Frontal cortex (tissue), 4 donors: ENCODE data around the gene STON2. TPM values are rescaled to one million over a fixed set of nuclear protein-coding genes. Genes with fewer than 3 reads are reported as not detected.

Experiments used
- DNase-seq, 2 donors: peaks; one replicate each; pipeline ENCODE4 v3.0.0; 2012; ENCODE audit warnings: low spot score in 2 of 2
- FAIRE-seq: peaks from 2 replicates; lab custom pipeline; 2012; peaks lifted over from hg19 to GRCh38; lab: Jason Lieb, UNC
- total RNA-seq: library from RNA; depleted of rRNA; stranded (reverse); fragments of >200 nt; gene quantifications from one replicate; pipeline ENCODE4 v1.2.3, GENCODE V29; 2014
- donor health status: control.
- donor health status: control.
- donor health status: control.

Gene STON2
- total RNA-seq, 1 donor from 2014 or later = 19.2 TPM

DNA sequence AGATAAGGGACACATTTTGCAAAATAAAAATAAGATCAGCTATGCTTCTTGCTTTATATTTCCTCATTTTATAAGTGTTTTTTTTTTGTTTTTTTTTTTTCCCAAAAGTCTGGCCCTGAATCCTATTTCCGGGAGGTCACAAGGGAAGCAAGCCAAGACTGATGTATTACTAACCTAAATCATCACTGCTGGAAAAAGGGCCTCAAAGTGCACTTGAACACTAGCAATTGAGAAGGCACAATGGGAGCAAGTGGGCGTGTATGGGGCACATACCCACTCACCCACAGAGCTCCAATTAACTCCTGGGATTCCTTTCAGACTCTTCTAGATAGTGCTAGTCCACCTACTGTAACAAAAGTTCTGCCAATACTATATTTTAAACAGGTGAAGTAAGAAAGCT is 58.8 kb downstream of the STON2 start:
- no peak for DNase-seq
- FAIRE-seq = no peak

DNA sequence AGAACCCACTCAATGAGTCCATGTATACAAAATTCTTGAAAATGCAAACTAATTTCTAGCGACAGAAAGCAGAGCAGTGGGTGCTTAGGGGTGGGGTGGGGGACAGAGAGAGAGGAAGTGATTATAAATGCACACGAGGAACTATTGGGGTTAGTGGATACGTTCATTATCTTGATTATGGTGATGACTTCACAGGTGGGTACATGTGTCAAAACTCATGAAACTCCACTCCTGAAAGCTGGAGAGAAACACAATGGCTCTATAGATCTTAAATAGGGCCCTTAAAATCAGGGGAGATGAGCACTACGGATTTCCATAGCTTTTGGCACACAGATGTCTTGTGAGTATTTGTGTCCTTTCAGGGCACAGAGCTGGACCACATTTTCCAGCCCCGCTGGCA is 59.9 kb downstream of the STON2 start:
- DNase-seq = no peak
- no peak for FAIRE-seq

GRCh38 chr14:81337073-81337472 is 63.1 kb downstream of the STON2 start:
- DNase-seq (no peak), FAIRE-seq (no peak)

DNA sequence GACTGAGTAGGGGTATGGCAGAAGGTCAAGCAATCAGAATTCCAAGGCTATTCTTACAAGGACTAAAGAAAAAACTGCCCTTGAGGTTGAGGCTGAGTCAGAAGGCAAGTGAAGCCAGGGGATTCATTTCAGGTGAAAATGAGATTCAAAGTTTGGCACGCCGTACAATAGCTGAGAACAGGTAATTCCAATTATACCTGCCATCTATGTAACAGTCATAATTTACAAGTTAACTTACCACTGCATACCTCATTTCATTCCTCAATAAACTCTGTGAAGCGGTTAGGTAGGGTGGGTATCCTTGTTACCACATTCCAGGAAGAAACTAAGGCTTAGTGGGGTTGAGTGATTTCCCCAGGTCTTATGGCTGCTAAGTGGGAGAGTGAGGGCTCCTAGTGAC is 64.1 kb downstream of the STON2 start:
- FAIRE-seq (no peak), DNase-seq (no peak)

DNA sequence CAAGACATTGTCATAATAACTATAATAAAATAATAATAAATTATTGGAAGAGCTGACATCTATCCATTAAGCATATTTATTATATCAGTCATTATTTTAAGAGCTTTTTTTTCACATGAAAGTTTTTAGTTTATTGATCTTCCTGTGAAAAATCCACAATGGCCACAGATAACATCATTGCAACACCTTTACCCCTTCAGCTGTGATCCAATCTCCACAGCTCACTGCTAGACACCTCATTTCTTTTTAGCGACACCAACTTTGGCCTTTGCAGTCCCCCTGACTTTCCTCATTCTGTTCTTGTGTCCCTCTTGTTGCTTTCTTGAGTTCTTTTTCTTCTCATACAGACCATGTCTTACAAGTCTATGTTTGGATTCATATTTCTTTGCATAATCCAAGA is 67.4 kb downstream of the STON2 start:
- DNase-seq (no peak), FAIRE-seq (no peak)

GRCh38 chr14:81331229-81332021 is 68.7 kb downstream of the STON2 start:
- no peak for DNase-seq
- no peak for FAIRE-seq

DNA sequence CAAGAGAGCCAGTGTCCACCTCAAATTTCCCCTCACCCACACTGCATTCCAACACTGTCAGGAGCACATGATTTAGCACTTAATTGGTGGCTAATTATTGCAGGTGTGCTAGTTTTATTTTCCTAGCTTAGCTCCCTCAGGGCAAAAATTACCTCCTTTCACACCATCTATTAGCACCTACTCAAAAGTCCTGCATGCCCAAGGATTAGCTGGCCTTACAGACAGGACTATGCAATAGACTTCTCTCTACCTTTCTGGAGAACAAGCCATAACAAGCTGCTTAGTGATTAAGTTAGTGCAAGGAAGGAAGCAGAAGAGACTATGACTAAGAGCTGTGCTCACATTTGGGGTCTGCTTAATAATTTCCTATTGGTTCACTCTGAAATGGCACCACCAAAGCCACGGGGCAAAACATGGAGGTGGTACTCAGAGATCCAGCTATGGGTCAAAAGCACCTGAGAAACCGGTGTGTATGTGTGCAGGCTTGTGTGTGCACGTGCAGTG is 69.5 kb downstream of the STON2 start:
- FAIRE-seq = no peak

DNA sequence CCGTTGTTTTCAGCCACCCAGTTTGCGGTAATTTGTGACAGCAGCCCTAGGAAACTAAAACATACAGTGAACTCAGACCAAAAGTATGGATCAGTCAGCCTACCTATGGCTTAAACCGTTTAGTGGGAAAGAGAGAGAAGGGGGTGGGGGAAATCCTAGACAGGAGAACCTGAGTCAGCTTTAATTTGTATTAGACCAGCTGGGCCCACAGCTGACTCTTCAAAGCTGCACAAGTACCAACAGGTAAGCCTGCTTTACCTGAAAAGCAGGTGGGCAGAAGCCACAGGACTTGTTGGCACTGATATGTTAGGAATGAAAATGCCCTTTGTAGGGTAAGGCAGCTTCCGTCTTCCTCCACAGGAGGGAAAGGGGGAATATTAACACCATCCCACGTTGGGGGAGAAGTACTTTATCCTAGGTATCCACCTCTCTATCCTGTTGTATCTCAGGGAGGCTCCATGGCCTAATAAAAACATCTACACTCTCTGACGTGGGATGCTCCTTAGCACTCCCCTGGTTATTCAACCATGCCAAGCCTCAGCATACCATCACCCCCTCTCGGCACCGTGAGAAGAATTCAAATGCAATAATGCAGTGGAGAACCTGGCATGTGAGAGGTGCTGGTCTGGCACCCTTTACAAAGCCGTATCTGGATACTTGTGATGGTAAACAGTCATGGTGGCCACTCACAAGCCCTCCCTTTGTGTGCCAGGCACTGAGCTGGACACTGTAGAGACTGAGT is 70.3 kb downstream of the STON2 start:
- no peak for FAIRE-seq
- no peak for DNase-seq

More for the DNA sequence above, 69.5 kb downstream of the STON2 start:
- DNase-seq = no peak

GRCh38 chr14:81326451-81326850 is 73.7 kb downstream of the STON2 start:
- no peak for FAIRE-seq

DNA sequence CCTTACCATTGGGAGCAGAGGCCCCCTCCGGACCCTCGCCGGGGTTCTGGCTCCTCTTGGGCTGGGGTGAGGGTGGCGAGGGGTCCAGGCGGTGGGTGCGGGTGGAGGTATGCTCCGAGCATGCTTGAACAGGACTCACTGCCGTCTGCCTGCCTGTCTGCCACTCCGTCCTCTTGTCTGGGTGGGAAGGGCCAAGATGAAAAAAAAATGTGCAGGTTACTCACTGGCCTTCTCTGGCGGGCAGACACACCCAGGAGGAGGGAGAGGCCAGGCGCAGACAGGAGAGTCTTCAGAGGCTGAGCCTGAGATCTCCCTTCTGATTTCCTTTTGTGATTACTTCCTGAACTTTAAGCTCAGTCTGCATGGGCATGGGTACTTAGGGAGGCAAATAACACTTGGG is 76.1 kb downstream of the STON2 start:
- DNase-seq (no peak), FAIRE-seq (no peak)

More at GRCh38 chr14:81326451-81326850, 73.7 kb downstream of the STON2 start:
- DNase-seq = no peak

DNA sequence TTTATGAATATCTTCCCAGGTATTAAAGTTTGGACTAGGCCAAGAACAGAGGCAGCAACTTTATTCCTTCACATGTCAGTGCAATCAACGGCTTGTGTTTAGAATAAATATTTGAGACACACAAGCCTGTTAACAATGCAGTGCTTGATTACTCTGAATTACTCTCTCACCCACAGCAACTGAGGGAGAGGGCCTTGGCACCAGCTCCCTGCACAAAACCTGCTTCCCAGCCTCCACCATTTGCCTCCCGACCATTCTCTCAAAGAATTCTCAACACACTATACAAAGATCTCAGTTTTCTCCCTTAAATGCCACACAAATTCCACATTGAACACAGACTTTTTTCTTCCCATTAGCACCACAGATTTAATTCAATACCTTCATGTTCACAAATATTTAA is 77.0 kb downstream of the STON2 start:
- no peak for DNase-seq
- no peak for FAIRE-seq

DNA sequence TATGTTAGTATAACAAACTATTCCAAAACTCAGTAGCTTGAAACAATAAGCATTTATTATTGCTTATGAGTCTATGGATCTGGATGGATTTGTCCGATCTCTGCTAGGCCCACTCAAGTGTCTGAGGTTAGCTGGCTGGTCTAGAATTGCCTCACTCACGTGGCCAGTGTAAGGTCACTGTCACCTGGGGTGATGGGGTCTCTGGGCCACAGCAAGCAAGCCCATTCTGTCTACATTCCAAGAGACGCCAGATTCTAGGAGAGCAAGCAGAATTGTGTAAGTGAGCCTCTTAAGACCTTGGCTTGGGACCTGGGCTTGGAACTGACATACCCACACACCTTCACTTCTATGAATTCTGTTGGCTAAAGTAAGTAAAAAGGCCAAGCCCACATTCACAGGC is 80.2 kb downstream of the STON2 start:
- DNase-seq (no peak), FAIRE-seq (no peak)

GRCh38 chr14:81319314-81319713 is 80.8 kb downstream of the STON2 start:
- no peak for DNase-seq
- no peak for FAIRE-seq

DNA sequence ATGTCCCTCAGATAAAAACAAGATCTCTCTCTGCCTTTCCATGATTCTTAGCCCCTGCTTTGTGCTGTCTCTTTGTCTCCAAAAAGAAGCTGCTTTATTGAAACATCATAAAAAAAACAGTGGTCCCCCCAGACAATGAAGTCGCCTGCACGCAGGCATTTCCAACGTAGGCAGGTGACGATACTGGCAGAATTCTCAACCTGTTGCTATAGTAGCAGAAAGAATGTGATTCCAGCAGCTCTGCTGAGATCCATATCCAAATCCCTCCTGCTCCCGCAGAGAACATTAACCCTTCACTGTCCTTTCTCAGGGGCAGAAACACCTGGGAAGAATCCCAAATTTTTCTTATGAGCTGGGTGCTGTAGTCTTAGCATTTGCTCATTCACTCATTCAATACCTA is 84.8 kb downstream of the STON2 start:
- DNase-seq (no peak), FAIRE-seq (no peak)

DNA sequence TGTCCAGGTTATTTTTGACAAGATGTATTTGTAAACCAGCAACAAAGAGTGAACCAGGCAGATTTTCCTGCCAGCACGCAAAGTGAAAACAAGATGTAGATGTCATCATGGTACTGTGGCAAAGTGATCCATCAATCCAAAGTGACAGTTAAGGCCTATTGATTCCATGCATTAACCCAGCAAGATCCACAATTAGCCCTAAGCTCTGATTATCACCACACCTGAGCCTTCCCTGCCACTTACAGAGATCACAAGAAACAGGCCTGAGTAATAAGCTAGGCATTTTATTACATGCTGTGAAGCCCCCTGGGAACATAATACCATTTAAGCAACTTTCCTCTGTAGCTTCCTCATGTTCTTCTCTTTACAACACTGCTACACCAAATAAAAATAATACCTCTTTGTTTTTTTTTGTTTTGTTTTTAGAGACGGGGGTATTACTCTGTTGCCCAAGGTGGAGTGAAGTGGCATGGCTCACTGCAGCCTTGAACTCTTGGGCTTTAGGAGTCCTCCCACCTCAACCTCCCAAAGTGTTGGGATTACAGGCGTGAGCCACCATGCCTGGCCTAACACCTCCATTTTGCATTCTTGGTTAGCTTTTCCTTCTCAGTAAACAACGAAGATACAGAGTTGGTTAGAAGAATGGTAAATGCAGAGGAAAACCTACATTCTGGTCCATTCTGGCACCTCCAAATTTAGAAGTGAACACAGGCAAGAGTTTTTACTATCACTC is 85.5 kb downstream of the STON2 start:
- DNase-seq (no peak), FAIRE-seq (no peak)

DNA sequence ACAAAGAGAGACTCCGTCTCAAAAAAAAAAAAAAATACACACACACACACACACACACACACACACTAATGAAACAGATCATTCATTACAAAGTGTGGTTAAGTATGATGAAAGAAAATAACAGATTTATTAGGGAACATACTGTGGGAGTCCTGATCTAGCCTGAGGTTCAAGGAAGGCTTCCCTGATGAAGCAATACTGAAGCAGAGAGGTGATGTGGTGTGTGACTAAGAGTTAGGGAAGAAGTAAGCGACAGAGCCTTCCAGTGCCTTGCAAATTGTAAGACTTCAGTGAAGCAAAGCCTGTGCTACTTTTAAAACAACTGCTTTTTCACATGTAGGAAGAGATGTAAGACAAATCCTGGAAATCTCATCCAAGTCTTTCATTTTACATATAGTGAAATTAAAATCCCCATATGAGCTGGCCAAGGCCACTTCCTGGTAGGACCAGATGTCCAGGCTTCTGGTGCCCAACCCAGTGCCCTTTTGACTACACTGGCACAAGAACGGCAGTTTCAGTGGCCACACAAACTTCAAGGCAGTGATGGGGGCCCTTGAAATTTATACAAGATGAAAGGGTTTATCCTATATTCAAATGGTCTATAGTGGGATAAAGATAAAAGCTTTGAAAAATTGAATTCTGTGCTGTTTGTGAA is 86.2 kb downstream of the STON2 start:
- FAIRE-seq (no peak), DNase-seq (no peak)

DNA sequence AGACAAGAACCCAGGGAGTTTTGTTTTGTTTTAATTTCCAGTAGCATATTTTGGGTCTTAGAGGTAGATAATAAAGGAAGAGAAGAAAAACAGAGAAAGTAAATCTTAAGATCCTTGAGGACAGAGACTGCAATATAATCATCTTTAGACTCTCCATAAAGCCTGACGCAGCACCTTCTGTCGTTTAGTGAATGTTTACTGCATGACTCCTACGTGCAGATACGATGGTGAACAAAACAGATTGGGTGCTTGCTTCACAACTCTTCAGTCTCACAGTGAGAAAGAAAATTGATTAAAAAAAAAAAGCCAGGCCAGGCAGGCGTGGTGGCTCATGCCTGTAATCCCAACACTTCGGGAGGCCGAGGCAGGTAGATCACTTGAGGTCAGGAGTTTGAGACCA is 86.9 kb downstream of the STON2 start:
- no peak for FAIRE-seq
- no peak for DNase-seq

DNA sequence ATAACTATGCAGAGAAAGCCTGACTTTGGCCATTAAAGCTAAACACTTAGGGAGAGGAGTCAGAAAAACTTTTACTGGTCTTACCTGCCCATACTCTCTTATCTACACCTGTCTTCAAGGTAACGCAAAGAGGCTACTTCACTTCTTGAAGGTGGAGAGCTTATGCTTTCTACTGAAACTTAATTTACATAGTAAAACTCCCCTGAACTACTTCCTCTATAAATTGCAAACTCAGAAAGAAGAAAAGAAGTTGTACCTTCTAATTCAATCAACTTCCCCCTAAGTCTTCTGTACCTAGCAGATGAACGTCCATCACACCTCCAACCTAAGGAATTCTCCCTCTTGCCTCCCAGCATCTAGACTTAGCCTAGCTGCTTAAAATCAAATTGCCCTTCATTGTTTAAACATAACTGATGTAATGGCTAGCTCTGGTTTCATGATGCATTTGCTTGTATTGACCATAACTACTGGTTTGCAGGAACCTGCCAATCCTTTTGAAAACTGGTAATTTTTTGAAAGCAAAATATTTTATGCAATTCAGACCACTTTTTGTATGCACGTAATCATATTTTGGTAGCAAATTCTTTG is 87.7 kb downstream of the STON2 start:
- FAIRE-seq = no peak
- DNase-seq = no peak

- no peak for FAIRE-seq
- DNase-seq = no peak
Measured at GRCh38 chr14:81311778-81312177, 88.3 kb downstream of the STON2 start.

DNA sequence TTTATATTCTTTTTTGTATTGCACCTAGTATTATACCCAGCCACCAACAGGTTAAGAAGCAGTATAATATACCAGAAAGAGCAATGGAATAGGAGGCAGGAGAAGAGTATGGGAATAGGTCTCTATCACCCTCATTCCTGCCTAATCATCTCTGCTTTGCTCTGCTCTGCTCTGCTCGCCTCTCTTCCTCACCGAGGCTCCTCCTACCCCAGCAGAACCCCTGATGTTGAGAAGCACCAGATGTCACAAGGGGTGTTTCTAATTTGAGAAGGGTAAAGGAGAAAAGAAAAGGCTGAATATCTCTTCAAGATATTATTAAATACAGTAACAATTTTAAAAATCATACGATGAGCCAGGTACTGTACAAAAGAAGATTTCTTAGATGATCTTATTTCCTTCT is 89.0 kb downstream of the STON2 start:
- no peak for FAIRE-seq

More for the DNA sequence above, 89.0 kb downstream of the STON2 start:
- no peak for DNase-seq
